HEK293T (cell line): Measurements from ENCODE around the gene RNF220.

Source experiments
- ARNT ChIP-seq: fragments of 450-650 bp; IDR thresholded peaks from 2 replicates; pipeline ENCODE4 v1.6.1; 2017; ENCODE audit warnings: mild to moderate bottlenecking
- BHLHE40 ChIP-seq: fragments of 450-650 bp; IDR thresholded peaks from 2 replicates; pipeline ENCODE4 v1.6.1; 2016; ENCODE audit warnings: mild to moderate bottlenecking, moderate library complexity, borderline replicate concordance
- CTBP1 ChIP-seq: fragments of 450-650 bp; IDR thresholded peaks from 2 replicates; pipeline ENCODE4 v1.6.1; 2016; ENCODE audit warnings: borderline replicate concordance
- ELF4 ChIP-seq: fragments of 450-650 bp; IDR thresholded peaks from 2 replicates; pipeline ENCODE4 v1.6.1; 2017; ENCODE audit warnings: antibody characterized with exemption
- FOXA1 ChIP-seq: fragments of 450-650 bp; IDR thresholded peaks from 2 replicates; pipeline ENCODE4 v1.6.1; 2016; ENCODE audit warnings: mild to moderate bottlenecking
- FOXK2 ChIP-seq: fragments of 450-650 bp; IDR thresholded peaks from 2 replicates; pipeline ENCODE4 v1.6.1; 2016; ENCODE audit warnings: mild to moderate bottlenecking
- FOXM1 ChIP-seq: fragments of 450-650 bp; IDR thresholded peaks from 2 replicates; pipeline ENCODE4 v1.6.1; 2017; ENCODE audit warnings: mild to moderate bottlenecking, borderline replicate concordance
- HDGF ChIP-seq: fragments of 450-650 bp; IDR thresholded peaks from 2 replicates; pipeline ENCODE4 v1.6.1; 2017; ENCODE audit warnings: antibody characterized with exemption, borderline replicate concordance
- LEF1 ChIP-seq: fragments of 450-650 bp; IDR thresholded peaks from 2 replicates; pipeline ENCODE4 v1.6.1; 2017; ENCODE audit warnings: mild to moderate bottlenecking, borderline replicate concordance
- SP1 ChIP-seq: fragments of 450-650 bp; IDR thresholded peaks from 2 replicates; pipeline ENCODE4 v1.6.1; 2017
- SUZ12 ChIP-seq: fragments of 450-650 bp; IDR thresholded peaks from 2 replicates; pipeline ENCODE4 v1.6.1; 2016; ENCODE audit warnings: mild to moderate bottlenecking
- TARDBP ChIP-seq: fragments of 450-650 bp; IDR thresholded peaks from 2 replicates; pipeline ENCODE4 v1.6.1; 2016
- ZNF384 ChIP-seq: fragments of 450-650 bp; IDR thresholded peaks from 2 replicates; pipeline ENCODE4 v1.6.1; 2016

GRCh38 chr1:44643721-44644334 lies 238.8 kb downstream of the RNF220 start:
- TF ChIP-seq SP1 = no peak
- TF ChIP-seq FOXA1 = no peak
- TF ChIP-seq FOXM1 = no peak
- no peak for TF ChIP-seq BHLHE40
- TF ChIP-seq SUZ12 = no peak
- TF ChIP-seq ZNF384 = no peak
- no peak for TF ChIP-seq TARDBP
- no peak for TF ChIP-seq FOXK2
- no peak for TF ChIP-seq LEF1
- no peak for TF ChIP-seq CTBP1
- no peak for TF ChIP-seq ELF4
- no peak for TF ChIP-seq ARNT
- TF ChIP-seq HDGF = no peak
